Mesenteric fat pad (tissue), 1 donor: ENCODE results near the gene ZNF221. TPM values are rescaled to one million over a fixed set of nuclear protein-coding genes. Genes with fewer than 3 reads are reported as not detected.

Source experiments
- DNase-seq: peaks from one replicate; pipeline ENCODE4 v3.0.0-alpha.2; 2020; ENCODE audit warnings: low spot score
- total RNA-seq: library from RNA; stranded (reverse); fragmentation: NEBNext Ultra II Directional; extraction: Animal tissue kit (Norgen Biotek cat#: 25700); gene quantifications from one replicate; pipeline ENCODE4 v1.2.1, GENCODE V29; 2021
- donor health status: DM: yes; HTN: yes; CAD: no.

The ZNF221 gene
- total RNA-seq, 1 donor from 2014 or later, result 4.1 TPM

DNA sequence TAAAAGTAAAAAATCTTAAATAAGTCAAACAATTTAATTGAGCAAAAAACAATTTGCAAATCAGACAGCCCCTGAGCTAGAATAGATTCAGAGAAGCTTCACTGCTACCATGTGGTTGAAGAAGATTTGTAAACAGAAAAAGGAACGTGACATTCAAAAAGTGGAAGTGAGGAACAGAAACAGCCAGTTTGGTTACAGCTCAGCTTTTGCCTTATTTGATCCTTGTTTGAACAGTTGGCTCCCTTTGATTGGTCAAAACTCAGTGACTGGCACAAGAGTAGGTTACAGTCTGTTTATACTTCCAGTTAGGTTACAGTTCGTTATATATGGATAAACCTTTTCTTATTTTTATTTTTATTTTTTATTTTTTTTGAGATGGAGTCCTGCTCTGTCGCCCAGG is 5.8 kb downstream of the ZNF221 start:
- no peak for DNase-seq

DNA sequence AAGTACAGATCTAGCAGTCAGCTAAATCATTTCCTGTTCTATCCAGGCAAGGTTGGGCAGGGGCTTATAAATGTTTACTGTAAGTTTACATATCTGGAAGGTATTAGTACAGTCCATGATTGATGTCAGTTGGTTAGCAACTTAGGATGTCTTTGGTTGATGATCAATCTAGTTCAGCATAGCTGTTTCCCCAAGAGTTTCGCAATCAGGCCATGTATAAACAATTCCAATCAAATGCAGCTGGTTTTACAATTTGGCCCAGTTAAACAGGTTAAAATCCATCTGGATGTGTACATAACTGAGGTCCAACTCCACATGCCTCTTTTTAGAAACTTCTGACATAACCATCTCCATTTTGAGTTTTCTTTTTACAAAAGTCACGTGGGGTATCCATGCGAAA is 6.9 kb downstream of the ZNF221 start:
- DNase-seq, result no peak

DNA sequence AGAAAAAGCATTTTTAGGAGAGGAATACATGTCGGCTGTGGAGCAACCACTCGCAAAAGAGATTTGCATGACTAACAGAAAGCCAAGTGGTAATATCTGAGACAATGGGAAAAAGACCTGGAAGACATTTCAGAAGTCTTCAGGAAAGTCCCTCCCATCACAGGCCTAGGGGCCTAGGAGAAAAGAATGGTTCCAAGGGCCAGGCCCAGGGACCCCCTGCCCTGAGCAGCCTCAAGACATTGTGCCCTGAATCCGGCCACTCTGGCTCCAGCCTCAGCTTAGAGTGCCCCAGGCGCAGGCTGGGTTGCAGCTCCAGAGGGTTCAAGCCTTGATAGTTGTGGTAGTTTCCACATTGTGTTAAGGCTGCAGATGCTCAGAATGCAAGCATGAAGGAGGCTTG is 9.4 kb downstream of the ZNF221 start:
- no peak for DNase-seq

DNA sequence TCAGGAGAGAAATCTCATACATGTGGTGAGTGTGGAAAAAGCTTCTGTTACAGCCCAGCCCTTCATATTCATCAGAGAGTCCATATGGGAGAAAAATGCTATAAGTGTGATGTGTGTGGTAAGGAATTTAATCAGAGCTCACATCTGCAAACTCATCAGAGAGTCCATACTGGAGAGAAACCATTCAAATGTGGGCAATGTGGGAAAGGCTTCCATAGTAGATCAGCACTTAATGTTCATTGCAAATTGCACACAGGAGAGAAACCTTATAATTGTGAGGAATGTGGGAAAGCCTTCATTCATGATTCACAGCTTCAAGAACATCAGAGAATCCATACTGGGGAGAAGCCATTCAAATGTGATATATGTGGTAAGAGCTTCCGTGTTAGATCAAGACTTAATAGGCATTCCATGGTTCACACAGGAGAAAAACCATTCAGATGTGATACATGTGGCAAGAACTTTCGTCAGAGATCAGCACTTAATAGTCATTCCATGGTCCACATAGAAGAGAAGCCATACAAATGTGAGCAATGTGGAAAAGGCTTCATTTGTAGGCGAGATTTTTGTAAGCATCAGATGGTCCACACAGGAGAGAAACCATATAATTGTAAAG is 15.2 kb downstream of the ZNF221 start:
- no peak for DNase-seq

DNA sequence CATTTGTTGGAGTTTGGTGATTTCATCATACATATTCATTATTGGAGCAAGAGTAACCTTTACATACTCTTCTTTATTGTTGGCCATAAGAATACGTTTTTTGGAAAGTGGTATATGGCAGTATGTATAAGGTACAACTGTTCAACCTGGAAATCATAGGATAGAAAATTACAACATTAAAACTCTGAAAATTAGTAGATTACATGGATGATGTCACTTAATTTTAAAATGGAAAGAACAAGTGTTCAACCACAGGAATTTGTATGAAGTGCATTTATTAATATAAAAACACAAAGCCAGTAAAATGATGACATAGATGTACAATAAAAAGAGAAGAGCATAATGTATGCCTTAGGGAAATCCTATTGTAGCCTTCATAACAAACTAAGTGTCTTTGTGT is 25.7 kb downstream of the ZNF221 start:
- DNase-seq, result no peak

DNA sequence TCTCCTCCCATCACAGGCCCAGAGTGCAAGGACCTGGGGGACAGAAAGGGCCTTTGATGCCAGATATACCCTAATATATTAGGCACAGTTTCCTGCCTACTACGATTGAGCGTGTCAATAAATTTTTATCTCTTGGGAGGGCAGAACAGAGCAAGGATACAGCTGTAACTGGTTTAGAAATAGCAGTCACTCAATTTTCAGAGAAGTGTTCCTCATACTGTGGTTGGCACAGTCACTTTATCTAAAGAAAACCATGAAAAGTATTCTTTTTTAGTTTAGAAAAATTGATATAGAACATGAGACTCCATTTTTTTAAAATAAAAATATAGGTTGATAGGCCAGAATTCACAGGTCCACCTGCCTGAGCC is 32.5 kb downstream of the ZNF221 start:
- DNase-seq, result no peak

DNA sequence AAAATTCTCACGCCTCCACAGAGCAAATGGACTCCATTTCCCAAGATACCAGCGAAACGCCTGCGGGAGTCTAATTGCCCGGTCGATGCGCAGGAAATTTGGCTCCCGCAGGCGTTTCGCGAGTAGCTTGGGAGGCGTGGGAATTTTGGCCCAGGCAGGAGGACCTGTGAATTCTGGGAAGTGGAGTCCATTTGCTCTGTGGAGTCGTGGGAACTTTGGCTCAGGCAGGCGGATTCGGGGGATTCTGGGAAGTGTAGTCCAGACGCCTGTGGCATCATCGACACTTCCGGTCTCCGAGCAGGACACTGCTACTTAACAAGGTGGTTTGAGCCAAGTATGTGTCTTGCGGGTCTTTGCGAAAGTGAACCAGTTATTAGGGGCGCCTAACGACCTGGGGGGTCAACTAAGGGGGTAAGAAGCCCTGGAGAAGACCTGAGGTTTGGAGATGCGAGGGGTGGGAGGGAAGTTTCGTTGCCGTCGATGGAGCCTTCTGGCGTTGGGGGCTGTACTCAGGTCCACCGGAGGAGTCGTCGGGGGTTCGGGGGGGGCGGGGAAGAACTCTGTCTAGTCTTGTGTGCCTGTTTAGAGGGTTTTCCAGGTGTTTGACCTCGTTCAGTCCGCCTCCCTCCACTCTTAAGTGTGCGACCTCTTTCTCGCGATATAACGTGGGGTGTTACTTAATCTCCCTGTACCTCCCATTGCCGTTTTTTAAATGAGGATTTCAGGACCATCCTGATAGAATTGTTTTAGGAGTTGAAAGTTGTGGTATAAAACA is 33.1 kb downstream of the ZNF221 start, which contains the start of gene ZNF155:
ZNF155 (plus strand) TSS at position 277 of the 775 bp plus-strand sequence. CDS start 4,356 bp downstream, outside the sequence.
- peak; percentile 94 for DNase-seq

DNA sequence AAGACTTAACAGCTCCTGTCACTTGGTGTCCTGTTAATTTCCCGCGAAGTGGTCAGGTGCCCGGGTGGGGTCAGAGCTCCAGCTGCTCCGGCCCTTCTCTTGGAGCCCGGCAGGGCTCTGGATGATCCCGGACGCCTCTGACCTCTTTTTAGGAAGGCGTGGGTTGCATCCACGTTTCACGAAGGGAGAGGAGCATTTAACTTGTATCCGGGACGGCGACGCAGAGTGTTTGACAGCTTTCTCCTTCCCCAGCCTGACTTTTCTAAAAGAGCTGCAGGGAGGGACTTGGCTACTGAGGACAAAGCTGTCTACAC is 33.6 kb downstream of the ZNF221 start:
- no peak for DNase-seq

DNA sequence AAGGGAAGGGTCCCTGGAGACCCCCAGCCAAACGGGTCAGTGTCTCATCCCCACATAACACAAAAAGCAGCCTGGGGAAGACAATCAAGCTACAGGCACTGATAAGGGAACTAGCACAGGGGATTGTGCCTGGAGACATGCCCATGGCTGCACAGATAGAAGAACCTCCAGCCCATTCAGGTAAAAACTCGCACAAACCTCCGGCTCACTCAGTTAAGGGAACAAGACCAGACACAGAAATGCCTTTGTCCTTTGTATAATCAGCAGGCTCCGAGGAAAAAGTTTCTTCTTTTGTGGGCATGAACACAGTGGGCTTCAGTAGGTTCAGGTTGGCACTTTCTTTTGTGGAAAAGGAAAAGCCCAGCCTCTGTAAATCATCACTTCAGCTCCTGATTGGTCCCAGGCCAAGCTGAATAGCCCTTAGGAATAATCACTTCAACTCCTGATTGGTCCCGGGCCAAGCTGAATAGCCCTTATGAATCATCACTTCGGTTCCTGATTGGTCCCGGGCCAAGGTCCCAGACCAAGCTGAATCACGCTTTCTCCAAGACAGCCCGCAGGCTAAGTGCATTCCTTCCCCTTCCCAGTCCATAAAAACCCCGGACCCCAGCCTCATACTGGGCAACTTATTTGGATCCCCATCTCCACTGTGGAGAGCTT is 46.7 kb downstream of the ZNF221 start:
- no peak for DNase-seq

DNA sequence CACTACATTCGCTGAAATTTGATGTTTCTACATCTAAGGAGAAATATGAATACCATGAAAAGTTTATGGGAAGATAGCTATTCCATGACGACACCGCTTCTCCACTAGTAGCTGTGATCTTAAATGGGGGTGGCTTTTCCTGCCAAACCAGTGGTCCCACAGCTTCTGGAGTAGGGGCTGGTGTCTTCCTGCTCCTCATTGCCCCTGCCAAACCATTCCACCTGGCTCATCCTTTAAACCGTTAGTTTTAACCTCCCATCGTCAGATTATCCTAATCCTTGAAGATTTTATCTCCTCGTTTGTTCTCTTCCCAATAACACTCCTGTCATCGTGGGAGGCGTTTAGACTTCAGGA is 51.2 kb downstream of the ZNF221 start:
- no peak for DNase-seq

DNA sequence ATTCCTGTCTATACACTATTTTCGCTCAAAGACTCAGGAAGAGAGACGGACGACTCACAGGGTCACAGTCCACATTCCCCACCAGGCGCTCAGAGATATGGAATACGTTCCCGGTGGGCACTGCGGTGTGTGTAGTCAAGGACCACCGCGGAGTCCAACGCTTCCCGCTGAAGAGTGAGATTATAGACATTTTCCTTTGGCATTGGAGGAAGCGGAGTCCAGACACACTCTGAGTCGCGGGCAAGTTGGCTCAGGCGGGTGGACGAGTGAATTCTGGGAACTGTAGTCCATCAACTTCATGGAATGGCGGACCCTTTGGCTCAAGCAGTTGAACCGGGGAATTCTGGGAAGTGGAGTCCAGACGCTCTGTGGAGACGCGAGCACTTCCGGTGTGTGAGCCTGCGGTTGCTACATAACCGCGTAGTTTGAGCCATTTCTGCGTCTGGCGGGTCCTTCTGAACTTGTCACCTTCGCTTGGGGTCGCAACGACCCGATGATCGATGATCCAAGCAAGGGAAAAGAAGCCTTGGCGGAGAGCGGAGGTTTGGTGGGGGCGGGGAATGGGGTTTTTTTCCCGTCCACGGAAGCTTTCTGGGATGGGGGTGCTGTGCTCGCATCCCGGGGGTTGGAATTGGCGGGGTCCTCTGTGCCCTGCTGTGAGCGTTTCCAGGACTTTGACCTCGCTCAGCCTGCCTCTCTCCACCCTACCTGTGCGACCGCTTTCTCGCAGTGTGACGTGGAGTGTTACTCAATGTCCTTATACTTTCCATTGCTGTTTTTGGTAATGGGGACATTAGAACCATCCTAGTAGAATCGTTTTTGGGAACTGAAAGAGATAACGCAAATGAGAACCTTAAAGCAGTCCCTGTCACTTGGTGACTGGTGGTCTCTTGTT is 51.8 kb downstream of the ZNF221 start, which contains the start of gene ZNF230:
ZNF230 (plus strand) TSS at position 392 of the 895 bp plus-strand sequence. CDS start 4,122 bp downstream, outside the sequence.
- peak; percentile 94 for DNase-seq

DNA sequence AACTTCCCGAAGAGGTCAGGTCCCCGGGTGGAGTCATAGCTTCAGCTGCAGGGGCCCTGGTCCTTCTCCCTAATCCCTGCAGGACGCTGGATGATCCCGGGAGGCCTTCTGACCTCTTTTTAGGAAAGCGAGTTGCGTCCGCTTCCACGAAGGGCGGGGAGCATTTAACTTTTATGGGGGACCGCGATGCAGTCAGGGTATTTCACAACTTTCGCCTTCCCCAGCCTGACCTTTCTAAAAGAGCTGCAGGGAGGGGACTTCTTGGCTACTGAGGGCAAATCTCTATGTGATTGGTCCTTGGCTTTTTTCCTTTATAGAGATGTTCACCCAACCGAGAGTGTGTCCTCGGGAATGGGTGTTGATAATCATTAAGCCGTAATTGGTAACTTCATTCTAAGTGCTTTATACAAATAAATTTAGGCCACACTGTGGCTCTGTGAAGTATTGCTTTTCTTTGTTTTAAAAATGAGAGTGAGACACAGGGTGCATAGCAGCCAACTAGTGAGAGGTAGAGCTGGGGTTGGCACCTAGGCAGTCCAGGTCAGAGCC is 52.5 kb downstream of the ZNF221 start:
- no peak for DNase-seq

DNA sequence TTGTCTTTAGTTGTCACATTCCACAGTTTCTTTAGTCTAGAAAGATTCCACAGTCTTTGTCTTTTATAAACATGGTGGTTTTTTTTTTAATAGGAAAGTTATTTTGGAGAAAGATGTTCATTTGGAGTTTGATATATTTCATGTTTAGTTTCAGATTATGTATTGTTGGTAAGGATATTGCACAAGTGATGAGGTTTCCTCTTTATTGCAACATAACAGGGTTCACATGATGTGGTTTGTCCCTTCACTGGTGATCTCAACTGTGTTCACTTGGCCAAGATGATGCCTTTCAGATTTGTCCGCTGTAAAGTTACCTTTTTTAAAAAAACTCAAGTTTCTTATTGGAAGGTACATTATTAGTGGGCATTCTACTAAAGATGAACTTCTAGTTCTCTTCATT is 54.9 kb downstream of the ZNF221 start:
- DNase-seq, result no peak

DNA sequence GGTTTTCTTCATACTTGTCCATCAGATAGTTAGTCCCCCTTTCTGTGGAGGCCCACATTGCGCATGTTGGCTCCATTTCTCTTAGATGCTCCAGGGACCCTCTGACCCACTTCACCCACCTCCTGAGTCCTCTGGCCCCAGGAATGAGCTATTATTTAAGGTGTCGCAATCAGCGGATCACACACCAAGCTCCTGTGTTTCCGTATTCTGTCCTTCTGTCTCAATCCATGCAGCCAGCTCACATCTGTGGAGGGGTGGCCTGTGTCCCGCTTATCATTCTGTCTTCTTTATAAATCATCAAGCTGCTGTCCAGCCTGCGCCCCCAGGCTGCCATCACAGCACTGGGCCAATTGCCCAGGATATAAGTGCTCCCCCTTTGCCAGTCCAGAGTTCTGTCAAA is 56.4 kb downstream of the ZNF221 start:
- no peak for DNase-seq

DNA sequence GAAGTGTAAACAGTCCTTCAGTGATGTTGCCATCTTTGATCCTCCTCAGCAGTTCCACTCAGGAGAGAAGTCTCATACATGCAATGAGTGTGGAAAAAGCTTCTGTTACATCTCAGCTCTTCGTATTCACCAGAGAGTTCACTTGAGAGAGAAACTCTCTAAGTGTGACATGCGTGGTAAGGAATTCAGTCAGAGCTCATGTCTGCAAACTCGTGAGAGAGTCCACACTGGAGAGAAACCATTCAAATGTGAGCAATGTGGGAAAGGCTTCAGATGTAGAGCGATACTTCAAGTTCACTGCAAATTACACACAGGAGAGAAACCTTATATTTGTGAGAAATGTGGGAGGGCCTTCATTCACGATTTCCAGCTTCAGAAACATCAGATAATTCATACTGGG is 59.4 kb downstream of the ZNF221 start:
- no peak for DNase-seq

Other genes with a start within 250 kb of the ZNF221 start
- not detected for gene IRGC, start 235.2 kb upstream of the ZNF221 start, total RNA-seq
- gene SMG9, start 196.3 kb upstream of the ZNF221 start, total RNA-seq, result 21.1 TPM
- 3.1 TPM for gene KCNN4, start 170.3 kb upstream of the ZNF221 start, total RNA-seq
- 2.0 TPM for gene LYPD5, start 148.8 kb upstream of the ZNF221 start, total RNA-seq
- 8.2 TPM for gene ZNF283, start 123.9 kb upstream of the ZNF221 start, total RNA-seq
- 1.7 TPM for gene ZNF404, start 67.3 kb upstream of the ZNF221 start, total RNA-seq
- 7.7 TPM for gene ZNF45, start 15.9 kb upstream of the ZNF221 start, total RNA-seq
- gene ZNF155, start 33.0 kb downstream of the ZNF221 start, total RNA-seq, result 5.7 TPM
- 2.4 TPM for gene ZNF230, start 51.7 kb downstream of the ZNF221 start, total RNA-seq
- 3.2 TPM for gene ZNF222, start 74.2 kb downstream of the ZNF221 start, total RNA-seq
- 2.1 TPM for gene ZNF223, start 100.8 kb downstream of the ZNF221 start, total RNA-seq
- 1.9 TPM for gene ZNF284, start 120.9 kb downstream of the ZNF221 start, total RNA-seq
- 14.8 TPM for gene ZNF224, start 143.1 kb downstream of the ZNF221 start, total RNA-seq
- 3.8 TPM for gene ZNF225, start 162.2 kb downstream of the ZNF221 start, total RNA-seq
- 7.3 TPM for gene ZNF234, start 190.3 kb downstream of the ZNF221 start, total RNA-seq
- 12.2 TPM for gene ZNF226, start 213.9 kb downstream of the ZNF221 start, total RNA-seq